ENCODE results near the gene FKBP15. TPM values are rescaled to one million over a fixed set of nuclear protein-coding genes. Genes with fewer than 3 reads are reported as not detected.

The FKBP15 gene
- total and polyA plus RNA-seq, 2 of the 8 experiments (the other 6 are each of a cell fraction or from before 2014, with no cell fraction given), result 9.9 to 13.8 TPM

DNA sequence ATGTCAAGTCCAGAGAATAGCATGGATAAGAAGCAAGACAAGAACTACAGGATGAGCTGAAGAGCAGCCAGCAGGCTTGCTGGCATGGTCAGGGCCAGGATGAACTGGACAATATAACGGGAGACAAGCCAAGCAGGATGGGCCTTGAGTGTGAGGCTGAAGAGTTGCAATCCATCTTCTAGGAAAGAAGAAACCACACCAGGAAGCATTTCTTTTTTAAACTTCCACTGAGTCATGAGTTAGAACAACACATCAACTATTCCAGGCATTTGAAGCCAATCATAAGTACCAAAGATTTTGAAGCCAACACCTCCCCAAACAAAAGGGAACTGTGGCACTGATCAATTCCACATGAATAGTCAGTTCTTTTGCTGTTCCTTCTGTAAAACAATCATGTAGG, 43.0 kb downstream of the FKBP15 start:
- Histone ChIP-seq H3K36me3 (ENCODE audit: control insufficient read depth in 2 of 4, insufficient read depth in 4 of 4, low read length in 3 of 4) (peaks cover 7 to 36% (median 24%) of the 10 kb centered on the region in 4 experiments; a peak in 7 of 8 replicates), H4K20me1 (replicated peaks in 1 of 2; ENCODE audit: control insufficient read depth in 1 of 2, insufficient read depth in 2 of 2, low read length in 2 of 2) (no peaks in the 10 kb centered on the region), H3K79me1 (ENCODE audit: low read depth, low read length) (no peaks in the 10 kb centered on the region), H3K56ac (replicated peaks; ENCODE audit: insufficient read length, low read depth, low read length) (no peak overlapping the region), H3K23me2 (ENCODE audit: low read depth, low read length) (no peaks in the 10 kb centered on the region), H4K8ac (ENCODE audit: extremely low read depth, insufficient read depth, low read length) (no peak overlapping the region), H2BK12ac (ENCODE audit: low read depth, low read length) (no peak overlapping the region), H2BK15ac (ENCODE audit: low read length) (no peak overlapping the region), H3K27me3 (replicated peaks in 1 of 4; ENCODE audit: control insufficient read depth in 3 of 4, extremely low read depth in 1 of 4, insufficient read depth in 3 of 4, low read length in 3 of 4) (no peaks in the 10 kb centered on the region), H3K4me2 (ENCODE audit: insufficient read depth in 1 of 2, low read depth in 2 of 2, low read length in 2 of 2) (no peak overlapping the region), H2AK5ac (ENCODE audit: low read depth, low read length) (no peak overlapping the region), H4K5ac (ENCODE audit: insufficient read length, low read depth, low read length) (no peak overlapping the region), H3K18ac (ENCODE audit: extremely low read depth, low read length) (no peak overlapping the region), H3K79me2 (ENCODE audit: control insufficient read depth in 1 of 2, insufficient read depth in 2 of 2, low read length in 2 of 2) (no peaks in the 10 kb centered on the region), H3K23ac (ENCODE audit: insufficient read length) (no peak overlapping the region), H2AFZ (ENCODE audit: low read length) (no peak overlapping the region), H3K4me1 (replicated peaks in 1 of 4; ENCODE audit: control insufficient read depth in 3 of 4, insufficient read depth in 4 of 4, low read length in 3 of 4) (no peaks in the 10 kb centered on the region), H2BK5ac (ENCODE audit: low read depth, low read length) (no peak overlapping the region), H2BK20ac (ENCODE audit: low read length) (no peak overlapping the region), H3K9me3 (ENCODE audit: insufficient read depth in 2 of 2, low read depth in 1 of 2, low read length in 1 of 2) (no peaks in the 10 kb centered on the region), H3K14ac (ENCODE audit: insufficient read length) (no peak overlapping the region), H2BK120ac (replicated peaks; ENCODE audit: low read depth, low read length) (no peak overlapping the region), H3K4ac (replicated peaks; ENCODE audit: insufficient read length, low read depth, low read length) (no peak overlapping the region), H3K4me3 (ENCODE audit: extremely low read depth in 1 of 4, insufficient read depth in 2 of 4, low read depth in 3 of 4, low read length in 4 of 4) (no peak overlapping the region), H4K91ac (replicated peaks; ENCODE audit: insufficient read length, low read length) (no peak overlapping the region), H3K27ac (ENCODE audit: low read depth, low read length) (no peak overlapping the region), H3K9ac (replicated peaks in 1 of 4; ENCODE audit: extremely low read depth in 1 of 4, low read depth in 3 of 4, low read length in 3 of 4) (no peak overlapping the region)
- FAIRE-seq (no peak), DNase-seq (ENCODE audit: low read depth in 1 of 2, low spot score in 2 of 2) (no peak)
- ChIA-PET POLR2A (ENCODE audit: partially characterized antibody) (no interaction called here), CTCF (ENCODE audit: partially characterized antibody) (interaction anchor here (1.9 kb wide), 1 partner anchor 27 kb away, joined by 5 read pairs; the partner anchor contains the start of gene SLC31A2)
- 85% methylated on average over 1 of the region's 1 CpG; no CpG with 5 or more reads in 1 of the 2 experiments for WGBS, 2 experiments (ENCODE audit: extremely low coverage in 1 of 2, insufficient coverage in 1 of 2, insufficient read length in 1 of 2, insufficient replicate concordance in 2 of 2, low coverage in 1 of 2, low lambda C conversion rate in 2 of 2, missing lambda C conversion rate in 1 of 2)
- TF ChIP-seq NANOG (IDR thresholded peaks at IDR 0.05; ENCODE audit: insufficient read depth, low read depth, low read length, poor library complexity, severe bottlenecking) (no peak), JUND (IDR thresholded peaks at IDR 0.05; ENCODE audit: low read length) (no peak), RFX5 (IDR thresholded peaks at IDR 0.05; ENCODE audit: borderline replicate concordance, low read depth, low read length) (no peak), SUZ12 (IDR thresholded peaks at IDR 0.05; ENCODE audit: low read length) (no peak), MAFK (IDR thresholded peaks at IDR 0.05; ENCODE audit: low read depth, low read length) (no peak), E2F6 (IDR thresholded peaks at IDR 0.05) (no peak), ASH2L (IDR thresholded peaks at IDR 0.05; ENCODE audit: low read length) (no peak), RBBP5 (IDR thresholded peaks at IDR 0.05; ENCODE audit: borderline replicate concordance, low read depth, low read length) (no peak), SP2 (IDR thresholded peaks at IDR 0.05; ENCODE audit: low read length) (no peak), RAD21 (IDR thresholded peaks at IDR 0.05 in 1 of 2, conservative IDR thresholded peaks at IDR 0.05 in 1 of 2; ENCODE audit: low read depth in 2 of 2, low read length in 2 of 2) (no peak), HDAC2 (IDR thresholded peaks at IDR 0.05; ENCODE audit: borderline replicate concordance in 1 of 2, low read depth in 2 of 2, low read length in 2 of 2) (no peak), CBX5 (IDR thresholded peaks at IDR 0.05; ENCODE audit: low read depth, low read length) (no peak)
- TF ChIP-seq, protein P1, sequence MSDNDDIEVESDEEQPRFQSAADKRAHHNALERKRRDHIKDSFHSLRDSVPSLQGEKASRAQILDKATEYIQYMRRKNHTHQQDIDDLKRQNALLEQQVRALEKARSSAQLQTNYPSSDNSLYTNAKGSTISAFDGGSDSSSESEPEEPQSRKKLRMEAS (IDR thresholded peaks at IDR 0.05), result no peak

Data from H1 (cell line).